Measurements from ENCODE around the gene FNDC7.
"Not testable (repeated sequence)": the region's sequence is repeated elsewhere in the genome, so short reads cannot be mapped to it uniquely, and the experiment has no call there.

Gene FNDC7

DNA sequence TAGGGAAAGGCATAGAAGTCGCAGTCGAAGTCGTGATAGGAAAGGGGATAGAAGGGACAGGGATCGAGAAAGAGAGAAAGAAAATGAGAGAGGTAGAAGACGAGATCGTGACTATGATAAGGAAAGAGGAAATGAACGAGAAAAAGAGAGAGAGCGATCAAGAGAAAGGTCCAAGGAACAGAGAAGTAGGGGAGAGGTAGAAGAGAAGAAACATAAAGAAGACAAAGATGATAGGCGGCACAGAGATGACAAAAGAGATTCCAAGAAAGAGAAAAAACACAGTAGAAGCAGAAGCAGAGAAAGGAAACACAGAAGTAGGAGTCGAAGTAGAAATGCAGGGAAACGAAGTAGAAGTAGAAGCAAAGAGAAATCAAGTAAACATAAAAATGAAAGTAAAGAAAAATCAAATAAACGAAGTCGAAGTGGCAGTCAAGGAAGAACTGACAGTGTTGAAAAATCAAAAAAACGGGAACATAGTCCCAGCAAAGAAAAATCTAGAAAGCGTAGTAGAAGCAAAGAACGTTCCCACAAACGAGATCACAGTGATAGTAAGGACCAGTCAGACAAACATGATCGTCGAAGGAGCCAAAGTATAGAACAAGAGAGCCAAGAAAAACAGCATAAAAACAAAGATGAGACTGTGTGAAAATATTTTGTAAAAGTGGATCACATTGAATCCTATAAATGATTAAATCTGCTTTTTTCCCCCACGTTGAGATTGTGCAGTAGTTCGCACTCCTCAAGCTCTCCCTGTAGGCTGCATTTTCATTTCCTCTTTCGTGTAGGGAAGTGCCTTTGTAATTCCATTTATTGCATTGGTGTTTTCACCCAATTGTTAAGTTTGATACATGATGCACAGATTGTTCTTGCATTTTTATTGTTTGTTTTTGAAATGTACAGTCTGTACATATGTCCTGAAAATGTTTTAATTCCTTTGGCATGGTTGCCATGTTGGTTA is 13.1 kb upstream of the FNDC7 start:
- no peak for DNase-seq (ENCODE audit: low spot score)

DNA sequence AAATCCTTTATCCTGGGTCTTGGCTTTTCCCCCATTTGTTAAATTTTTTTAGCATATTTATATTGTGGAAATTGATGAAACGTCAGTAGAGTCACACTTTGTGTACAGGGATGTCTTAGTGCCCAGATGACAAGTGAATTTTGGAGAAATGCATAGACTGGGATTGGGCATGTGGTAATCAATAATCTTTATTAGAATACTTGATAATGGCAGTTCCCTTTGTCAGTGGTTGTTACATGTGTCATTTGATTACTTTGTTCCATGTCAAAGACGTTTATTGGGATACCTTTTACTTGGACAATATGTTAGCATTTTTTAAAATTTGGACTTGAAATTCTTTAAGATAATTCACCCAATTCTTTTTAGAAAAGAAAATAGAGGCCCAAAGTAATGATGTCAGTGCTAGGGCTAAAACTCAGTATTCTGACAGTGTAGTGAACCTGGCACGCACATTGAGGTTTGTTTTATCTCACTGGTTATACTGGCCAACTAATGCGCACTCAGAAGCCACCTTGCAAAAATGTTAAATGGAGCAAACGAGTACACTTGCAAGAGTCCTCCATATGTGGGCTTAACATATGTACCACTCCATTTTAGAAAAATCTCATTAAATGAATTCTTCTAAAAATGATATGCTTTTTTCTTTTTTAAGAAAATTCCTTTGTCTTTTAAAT is 11.4 kb upstream of the FNDC7 start:
- no peak for DNase-seq (ENCODE audit: low spot score)

DNA sequence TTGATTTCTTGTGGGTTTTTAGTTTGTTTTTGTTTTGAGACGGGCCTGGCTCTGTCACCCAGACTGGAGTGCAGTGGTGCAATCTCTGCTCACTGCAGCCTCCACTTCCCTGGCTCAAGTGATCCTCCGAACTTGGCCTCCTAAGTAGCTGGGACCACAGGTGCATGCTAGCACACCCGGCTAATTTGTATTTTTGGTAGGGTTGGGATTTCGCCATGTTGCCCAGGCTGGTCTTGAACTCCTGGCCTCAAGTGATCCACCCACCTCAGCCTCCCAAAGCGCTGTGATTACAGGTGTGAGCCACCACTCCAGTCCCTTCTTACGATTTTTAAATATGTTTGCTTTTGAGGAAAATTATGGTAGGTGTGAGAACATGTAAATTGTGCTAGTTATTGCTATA is 10.6 kb upstream of the FNDC7 start:
- not testable (repeated sequence) for DNase-seq (ENCODE audit: low spot score)

- no peak for DNase-seq (ENCODE audit: low spot score)
Observed at GRCh38 chr1:108703939-108704338, 8.8 kb upstream of the FNDC7 start.

GRCh38 chr1:108704496-108704895 is 8.2 kb upstream of the FNDC7 start:
- DNase-seq (ENCODE audit: low spot score), result peak; percentile 69

- DNase-seq (ENCODE audit: low spot score), result no peak
Observed at GRCh38 chr1:108706643-108707042, 6.1 kb upstream of the FNDC7 start.

DNA sequence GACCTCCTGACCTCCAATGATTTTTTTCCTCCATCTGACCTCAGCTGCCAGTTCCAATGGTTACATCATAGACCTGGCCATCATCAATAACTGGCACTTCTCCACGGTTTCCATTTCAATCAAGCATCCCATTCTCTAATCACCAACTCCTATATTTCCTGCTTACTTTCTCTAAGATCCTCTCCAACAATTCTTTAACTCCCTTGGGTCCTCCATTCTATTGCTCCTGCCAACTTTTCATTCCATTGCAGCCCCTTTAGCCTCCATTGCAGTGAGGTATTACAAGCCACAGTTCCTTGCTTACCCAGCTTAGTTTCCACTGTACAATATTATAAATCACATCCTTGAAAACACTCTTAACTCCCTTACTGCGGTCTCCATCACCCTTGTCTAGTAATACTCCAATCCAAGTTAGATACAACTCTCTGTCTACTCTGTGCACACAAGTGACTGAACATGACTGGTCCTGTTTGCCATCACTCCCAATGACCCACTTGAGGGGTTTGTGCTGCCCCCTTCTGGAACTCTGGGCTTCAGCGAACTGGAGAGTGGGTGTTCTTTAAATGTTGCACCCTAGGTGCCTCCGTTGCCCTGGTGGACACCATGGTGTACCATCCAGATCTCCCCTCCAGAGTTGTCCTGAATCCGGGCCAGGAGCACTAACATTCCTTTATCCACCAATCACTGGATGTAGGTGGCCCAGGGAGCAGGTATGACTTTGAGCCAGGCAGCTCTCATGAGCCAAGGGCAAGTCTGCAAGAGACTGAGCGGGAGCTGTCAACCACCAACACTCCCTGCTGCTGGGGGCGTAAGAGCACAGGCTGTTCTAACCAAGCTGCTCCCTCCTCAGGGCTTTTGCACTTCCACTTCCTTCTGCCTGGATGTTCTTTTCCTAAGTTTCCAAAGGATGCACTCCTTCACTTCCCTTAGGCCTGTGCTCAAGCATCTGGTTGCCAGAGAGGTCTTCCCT is 3.7 kb upstream of the FNDC7 start:
- no peak for DNase-seq (ENCODE audit: low spot score)

DNA sequence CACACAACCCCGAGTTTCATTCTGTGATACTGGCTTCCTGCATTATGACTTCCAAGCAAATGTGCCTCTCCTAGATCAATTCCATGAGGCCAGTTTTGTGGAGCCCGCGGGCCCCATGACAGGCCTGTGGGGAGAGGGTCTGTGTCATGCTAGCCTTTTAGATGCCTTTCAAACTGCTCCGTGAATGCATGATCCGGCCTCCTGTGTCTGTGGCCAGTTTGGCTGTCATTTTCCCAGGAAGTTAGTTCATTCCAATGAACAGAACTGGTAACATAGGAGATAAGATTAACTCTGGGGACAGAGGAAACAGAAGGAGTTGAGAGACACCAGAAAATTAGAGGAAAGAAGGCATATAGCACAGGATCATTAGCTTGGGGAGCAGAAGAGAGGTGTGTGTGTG is 3.2 kb downstream of the FNDC7 start:
- DNase-seq (ENCODE audit: low spot score), result no peak

GRCh38 chr1:108716437-108717230 is 3.9 kb downstream of the FNDC7 start:
- DNase-seq (ENCODE audit: low spot score), result no peak

DNA sequence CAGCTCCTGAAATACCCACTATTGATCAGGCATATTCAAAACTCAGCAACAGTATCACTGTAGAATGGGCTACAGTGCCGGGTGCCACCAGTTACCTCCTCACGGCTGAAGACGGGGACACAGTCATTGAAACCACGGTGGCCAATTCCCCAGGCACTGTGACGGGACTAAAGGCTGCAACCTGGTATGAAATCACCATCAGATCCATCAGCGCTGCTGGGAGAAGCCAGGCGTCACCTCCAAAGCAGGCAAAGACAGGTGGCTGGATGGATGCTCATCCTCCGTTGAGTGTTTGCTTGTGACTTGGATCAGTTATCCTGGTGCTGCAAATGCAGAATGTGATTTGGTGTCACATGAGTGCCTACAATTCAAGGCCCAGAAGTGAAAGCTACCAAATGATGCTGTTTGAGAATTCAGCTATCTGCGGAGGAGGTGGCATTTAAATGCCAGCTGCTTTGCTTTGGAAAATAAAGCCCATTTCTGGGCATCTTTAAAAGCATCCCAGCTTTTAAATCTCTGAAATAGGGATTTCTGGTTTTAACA is 5.1 kb downstream of the FNDC7 start:
- DNase-seq (ENCODE audit: low spot score), result no peak

GRCh38 chr1:108718927-108719655 is 6.4 kb downstream of the FNDC7 start:
- DNase-seq (ENCODE audit: low spot score), result no peak

DNA sequence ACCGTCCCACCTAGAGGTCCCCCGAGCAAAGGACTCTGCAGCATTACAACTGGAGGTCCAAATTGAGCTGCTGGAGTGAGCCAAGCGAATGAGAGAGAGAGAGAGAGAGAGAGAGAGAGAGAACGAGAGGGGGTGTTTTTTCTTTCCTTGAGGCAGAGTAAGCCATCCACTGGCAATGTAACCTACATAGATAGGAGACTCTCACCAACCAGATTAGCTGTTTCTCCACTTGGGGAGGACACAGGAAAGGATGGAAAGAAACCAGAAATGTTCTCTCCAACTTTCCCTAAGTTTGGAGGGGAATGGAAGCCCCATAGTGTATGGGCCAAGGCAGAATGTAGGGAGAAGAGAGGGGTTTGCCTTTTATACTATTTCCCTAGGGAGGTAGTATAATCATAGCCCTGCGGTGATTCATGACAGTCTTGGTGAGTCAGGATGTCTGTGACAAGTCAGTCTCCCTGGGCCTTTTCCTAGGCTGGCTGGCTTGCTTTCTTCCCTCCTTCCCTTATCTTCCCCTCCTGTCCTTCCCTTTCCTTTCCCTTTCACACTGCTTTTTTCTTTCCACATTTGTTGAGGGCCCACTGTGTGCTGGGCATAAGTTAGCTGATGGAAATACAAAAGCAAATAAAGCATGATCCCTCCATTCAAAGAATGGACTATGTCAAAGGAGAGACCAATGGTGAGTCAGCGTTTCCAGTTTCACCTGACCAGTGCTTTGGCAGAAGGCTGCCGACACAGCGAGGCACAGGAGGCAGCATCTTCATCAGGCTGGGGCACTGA is 7.1 kb downstream of the FNDC7 start:
- DNase-seq (ENCODE audit: low spot score), result peak; percentile 89

DNA sequence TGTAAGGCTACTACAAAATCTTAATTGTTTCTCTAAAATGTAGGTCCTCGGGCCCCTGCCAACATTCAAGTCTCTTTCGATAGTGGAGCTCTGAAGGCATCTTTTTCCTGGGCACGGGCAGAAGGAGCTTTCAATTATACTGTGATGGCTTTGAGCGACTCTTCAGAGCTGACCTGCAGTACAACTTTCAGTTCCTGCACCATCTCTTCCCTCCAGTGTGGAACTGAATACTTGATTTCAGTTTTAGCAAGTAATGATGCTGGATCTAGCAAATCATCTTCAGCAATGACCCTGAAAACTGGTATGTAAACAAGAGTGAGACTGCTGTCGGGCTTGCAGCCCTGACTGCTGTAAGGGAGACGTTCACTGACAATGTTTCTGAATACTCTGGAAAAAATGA is 9.6 kb downstream of the FNDC7 start:
- DNase-seq (ENCODE audit: low spot score), result no peak

DNA sequence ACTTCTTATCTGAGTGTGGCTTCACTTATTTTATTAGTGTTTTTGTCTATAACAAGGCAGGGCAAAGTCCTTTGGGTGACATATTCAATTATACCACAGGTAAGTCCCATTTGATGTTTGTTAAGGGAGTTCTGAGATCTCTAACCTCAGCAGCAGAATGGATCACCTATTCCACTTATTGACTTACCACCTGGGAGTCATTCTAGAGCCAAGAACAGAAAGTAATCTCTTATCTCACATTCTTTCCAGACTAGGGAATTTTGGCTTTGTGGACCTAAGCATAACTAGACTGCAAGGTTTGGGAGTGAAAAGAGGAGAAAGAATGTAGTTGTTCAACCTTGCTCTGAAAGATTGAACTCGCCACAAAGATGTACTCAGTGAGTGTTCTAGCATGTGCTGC is 13.2 kb downstream of the FNDC7 start:
- DNase-seq (ENCODE audit: low spot score), result no peak

GRCh38 chr1:108728327-108728923 is 15.7 kb downstream of the FNDC7 start:
- DNase-seq (ENCODE audit: low spot score), result no peak

GRCh38 chr1:108729481-108729880 is 16.8 kb downstream of the FNDC7 start:
- DNase-seq (ENCODE audit: low spot score), result no peak

GRCh38 chr1:108732398-108732797 is 19.7 kb downstream of the FNDC7 start:
- peak; percentile 22 for DNase-seq (ENCODE audit: low spot score)

DNA sequence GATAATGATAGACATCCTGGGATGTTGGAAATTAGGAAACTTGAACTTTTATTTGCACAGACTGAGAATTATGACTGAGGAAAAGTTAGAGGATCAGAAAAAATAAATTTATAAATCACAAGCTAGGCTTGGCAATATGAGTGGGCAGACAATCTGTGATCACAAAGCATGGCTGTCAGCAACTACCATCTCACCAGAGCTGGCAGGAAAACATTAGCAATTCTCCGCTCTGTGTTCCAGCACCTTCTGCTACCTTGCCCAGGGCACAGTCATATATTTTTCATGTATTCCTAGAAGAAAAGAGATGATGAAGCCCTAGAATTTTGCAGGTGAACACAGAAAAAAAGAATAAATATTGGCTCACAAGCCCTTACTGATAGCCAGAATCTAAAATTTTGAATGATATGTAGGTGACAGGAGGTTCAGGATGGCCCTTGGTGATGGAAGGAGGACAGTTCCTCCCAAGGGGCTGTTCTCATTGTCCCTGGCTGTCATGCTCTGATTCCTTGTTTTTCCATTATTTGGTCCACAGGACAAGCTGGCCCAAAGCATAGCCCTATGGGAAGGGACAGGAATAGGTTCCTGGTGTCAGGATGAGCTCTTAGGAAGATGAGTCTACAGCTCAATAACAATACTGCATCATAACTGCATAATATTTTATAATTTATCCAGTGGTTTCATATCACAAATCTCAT is 21.6 kb downstream of the FNDC7 start:
- DNase-seq (ENCODE audit: low spot score), result no peak

- DNase-seq (ENCODE audit: low spot score), result no peak
Observed at GRCh38 chr1:108742253-108742652, 29.5 kb downstream of the FNDC7 start.
